ENCODE results near the gene ZNF724. TPM values are rescaled to one million over a fixed set of nuclear protein-coding genes. Genes with fewer than 3 reads are reported as not detected.

Gene ZNF724
- total and polyA plus RNA-seq, 2 of the 4 experiments (the other 2 are of a cell fraction), result 1.8 to 20.1 TPM

DNA sequence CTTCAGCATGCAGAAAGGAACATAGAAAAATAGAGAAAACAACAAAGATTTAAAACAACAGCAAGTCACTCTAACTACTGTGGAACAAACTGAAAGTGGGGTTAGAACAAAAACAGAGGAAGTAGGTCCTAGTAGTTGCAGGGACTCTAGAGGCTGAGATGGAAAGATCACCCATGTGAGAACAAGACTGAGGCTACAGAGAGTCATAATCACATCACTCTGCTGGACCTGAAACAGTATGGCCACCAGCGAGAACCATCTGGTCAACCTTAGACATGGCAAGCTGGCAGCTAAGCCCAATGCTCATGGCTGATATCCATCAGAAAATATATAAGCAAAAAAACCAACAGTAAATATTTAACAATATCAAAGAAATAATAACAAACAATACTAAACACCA lies 35.8 kb upstream of the ZNF724 start:
- no peak overlapping the region for H4K5ac ChIP-seq (ENCODE audit: low read depth, low read length)
- no peak for DNase-seq
- H3K14ac ChIP-seq (replicated peaks; ENCODE audit: low read depth, low read length), result no peak overlapping the region
- no peak overlapping the region for H3K18ac ChIP-seq (ENCODE audit: low read depth, low read length)
- dilution Hi-C loops (cut with HindIII; ENCODE audit: low sequenced_read_pairs, unreplicated experiment) (no loop called here), in situ Hi-C loops (cut with MboI; ENCODE audit: low sequenced_read_pairs) (no loop called here), intact Hi-C loops (cut with micrococcal nuclease) (no loop called here)
- H3K9ac ChIP-seq (ENCODE audit: low read depth, low read length), result no peak overlapping the region
- H3K9me1 ChIP-seq (ENCODE audit: insufficient read depth, low read length), result no peaks in the 10 kb centered on the region
- no peak overlapping the region for H3K27ac ChIP-seq (ENCODE audit: insufficient read depth, low read length)
- H2AK9ac ChIP-seq (replicated peaks; ENCODE audit: low read depth, low read length, poor library complexity), result no peak overlapping the region
- no peaks in the 10 kb centered on the region for H3K4me1 ChIP-seq (ENCODE audit: control insufficient read depth, insufficient read depth, low read length)
- H3K27me3 ChIP-seq (ENCODE audit: control insufficient read depth, insufficient read depth, low read length), result no peaks in the 10 kb centered on the region
- peaks cover 5% of the 10 kb centered on the region; the same call in 1 of the 2 replicates for H3K9me3 ChIP-seq (ENCODE audit: control insufficient read depth, insufficient read depth, low read length)
- H2BK120ac ChIP-seq (ENCODE audit: low read depth, low read length), result no peak overlapping the region
- no peak overlapping the region for H3K4ac ChIP-seq (ENCODE audit: low read depth, low read length)
- no peaks in the 10 kb centered on the region for H4K20me1 ChIP-seq (ENCODE audit: insufficient read depth, low read length)
- no peak overlapping the region for H2AK5ac ChIP-seq (ENCODE audit: low read depth, low read length)
- POLR2A ChIA-PET (ENCODE audit: unreplicated experiment), result no interaction called here
- TF ChIP-seq ELK1 (IDR thresholded peaks at IDR 0.05; ENCODE audit: borderline replicate concordance, low read depth, low read length), result no peak
- no peak for TF ChIP-seq POLR2A (IDR thresholded peaks at IDR 0.05; ENCODE audit: low read depth, low read length)
- no peak for TF ChIP-seq MAZ (IDR thresholded peaks at IDR 0.05; ENCODE audit: borderline replicate concordance, low read depth, low read length)
- TF ChIP-seq FOS (IDR thresholded peaks at IDR 0.05; ENCODE audit: low read depth, low read length), result no peak
- no peak for TF ChIP-seq USF2 (IDR thresholded peaks at IDR 0.05; ENCODE audit: low read depth, low read length)
- TF ChIP-seq CHD1 (IDR thresholded peaks at IDR 0.05; ENCODE audit: low read depth, low read length), result no peak
- no peak for TF ChIP-seq RFX5 (IDR thresholded peaks at IDR 0.05; ENCODE audit: low read depth, low read length)
- no peak for TF ChIP-seq MXI1 (IDR thresholded peaks at IDR 0.05; ENCODE audit: borderline replicate concordance, low read depth, low read length)
- no peak for TF ChIP-seq CEBPB (IDR thresholded peaks at IDR 0.05; ENCODE audit: low read depth, low read length)
- TF ChIP-seq BHLHE40 (IDR thresholded peaks at IDR 0.05; ENCODE audit: low read depth, low read length), result no peak
- no peak for TF ChIP-seq CTCF (conservative IDR thresholded peaks at IDR 0.05; ENCODE audit: low read depth, low read length)
- TF ChIP-seq RAD21 (IDR thresholded peaks at IDR 0.05; ENCODE audit: low read length), result no peak
- no peak for TF ChIP-seq MAFK (IDR thresholded peaks at IDR 0.05; ENCODE audit: low read depth, low read length)
- no peak for TF ChIP-seq SMC3 (IDR thresholded peaks at IDR 0.05; ENCODE audit: low read depth, low read length)
- TF ChIP-seq RCOR1 (IDR thresholded peaks at IDR 0.05; ENCODE audit: insufficient replicate concordance, low read length), result no peak
- no peak for TF ChIP-seq NFE2L2 (IDR thresholded peaks at IDR 0.05; ENCODE audit: low read depth, low read length)
- H3K56ac ChIP-seq (ENCODE audit: extremely low read depth, insufficient read depth, low read length), result no peak overlapping the region
- no peak overlapping the region for H3K4me3 ChIP-seq (ENCODE audit: insufficient read depth, low read depth, low read length)
- no peak overlapping the region for H2BK15ac ChIP-seq (ENCODE audit: low read depth, low read length)
- H4K91ac ChIP-seq (ENCODE audit: insufficient read depth, low read depth, low read length), result no peak overlapping the region
- no TSS peak for BruUV-seq (replicated peaks)
- WGBS, 2 experiments (ENCODE audit: extremely low coverage in 2 of 2, insufficient read length in 1 of 2), result 80% methylated on average over 1 of the region's 1 CpG; no CpG with 5 or more reads in 1 of the 2 experiments
- no peak overlapping the region for H4K8ac ChIP-seq (ENCODE audit: low read depth in 2 of 2, low read length in 2 of 2)
- H3K23ac ChIP-seq (ENCODE audit: low read depth, low read length), result no peak overlapping the region
- ATAC-seq (ENCODE audit: low read depth), result no peak
- CTCF ChIA-PET, result no interaction called here
- H2AFZ ChIP-seq (replicated peaks; ENCODE audit: low read length, poor library complexity), result no peak overlapping the region
- no peaks in the 10 kb centered on the region for H3K36me3 ChIP-seq (ENCODE audit: control insufficient read depth, insufficient read depth, low read length)
- no peak overlapping the region for H2BK20ac ChIP-seq (ENCODE audit: low read depth, low read length)
- H2BK5ac ChIP-seq (ENCODE audit: low read depth, low read length, poor library complexity, severe bottlenecking), result no peak overlapping the region
- H3K79me1 ChIP-seq (ENCODE audit: low read depth in 1 of 2, low read length in 2 of 2), result no peaks in the 10 kb centered on the region
- no peak overlapping the region for H3K4me2 ChIP-seq (ENCODE audit: low read depth, low read length)

Data from IMR-90 (cell line).